Measurements from ENCODE around the gene NPAS3. TPM values are rescaled to one million over a fixed set of nuclear protein-coding genes. Genes with fewer than 3 reads are reported as not detected.

The NPAS3 gene
- total RNA-seq, 2 experiments from 2014 or later, result not detected

DNA sequence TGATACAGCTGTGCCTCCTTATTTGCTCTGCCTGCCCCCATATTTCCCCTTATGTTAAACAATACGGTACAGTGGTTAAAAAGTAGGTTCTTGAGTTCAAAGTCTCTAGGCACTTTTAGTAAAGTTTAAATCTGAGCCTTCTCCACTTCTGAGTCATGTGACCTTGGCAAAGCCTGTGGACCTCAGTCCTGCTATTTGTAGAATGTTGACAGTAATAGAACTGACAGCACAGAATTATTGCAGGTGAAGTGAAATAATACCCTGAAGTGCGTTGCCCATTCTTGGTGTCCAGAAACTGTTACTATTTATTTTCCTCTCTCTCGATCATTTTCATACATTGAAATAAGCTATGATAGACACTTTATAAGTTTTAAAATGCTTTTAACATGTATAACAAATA lies 512.5 kb downstream of the NPAS3 start:
- CTCF ChIA-PET, result no interaction called here
- Mint-ChIP-seq H3K4me3 (no peak overlapping the region), H3K36me3 (ENCODE audit: low read depth) (no peaks in the 10 kb centered on the region), H3K4me1 (ENCODE audit: low read depth) (no peaks in the 10 kb centered on the region), H3K27me3 (no peaks in the 10 kb centered on the region), H3K27ac (no peak overlapping the region), H3K9me3 (no peaks in the 10 kb centered on the region)
- no peak for ATAC-seq
- no peak for DNase-seq
- TF ChIP-seq CTCF (IDR thresholded peaks at IDR 0.05), result no peak
- POLR2A ChIA-PET, result no interaction called here
- intact Hi-C loops (cut with micrococcal nuclease), result no loop called here

DNA sequence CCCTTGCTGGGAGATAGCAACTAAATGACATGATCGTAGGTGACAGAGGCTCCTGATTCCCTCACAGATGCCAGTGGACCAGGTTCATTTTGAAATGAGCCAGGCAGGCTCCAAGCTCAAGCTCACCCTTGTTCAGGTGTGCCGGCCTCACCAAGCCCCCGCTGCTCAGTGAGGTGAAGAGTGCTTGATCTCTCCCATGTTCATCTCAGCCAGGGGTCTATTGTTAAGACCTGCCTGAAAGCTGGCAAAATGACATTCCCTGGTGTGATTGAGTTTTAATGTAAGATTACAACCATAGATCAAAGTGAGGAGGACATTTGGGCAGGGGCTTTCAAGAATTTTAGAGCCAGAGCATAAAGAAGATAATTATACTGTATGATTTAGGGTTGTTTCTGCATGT lies 514.3 kb downstream of the NPAS3 start:
- ChIA-PET CTCF (interaction anchor here (0.8 to 1.2 kb wide), 2 partner anchors 21 to 340 kb away, joined by 3 to 4 read pairs; no protein-coding TSS in a partner anchor), POLR2A (no interaction called here)
- no peaks in the 10 kb centered on the region for H3K27me3 Mint-ChIP-seq

GRCh38 chr14:33454022-33454595 lies 515.4 kb downstream of the NPAS3 start:
- no peak overlapping the region for H3K4me3 Mint-ChIP-seq
- CTCF ChIA-PET, result interaction anchor here (0.8 kb wide), 1 partner anchor 22 kb away, joined by 3 read pairs; no protein-coding TSS in a partner anchor
- no peak for TF ChIP-seq CTCF (IDR thresholded peaks at IDR 0.05)
- no peaks in the 10 kb centered on the region for H3K36me3 Mint-ChIP-seq (ENCODE audit: low read depth)
- no peaks in the 10 kb centered on the region for H3K9me3 Mint-ChIP-seq
- H3K27me3 Mint-ChIP-seq, result no peaks in the 10 kb centered on the region
- POLR2A ChIA-PET, result no interaction called here
- intact Hi-C loops (cut with micrococcal nuclease), result no loop called here
- no peaks in the 10 kb centered on the region for H3K4me1 Mint-ChIP-seq (ENCODE audit: low read depth)
- DNase-seq (no peak), ATAC-seq (no peak)
- H3K27ac Mint-ChIP-seq, result no peak overlapping the region

More for the DNA sequence above, 514.3 kb downstream of the NPAS3 start:
- Mint-ChIP-seq H3K9me3 (no peaks in the 10 kb centered on the region), H3K36me3 (ENCODE audit: low read depth) (no peaks in the 10 kb centered on the region), H3K4me3 (no peak overlapping the region), H3K27ac (no peak overlapping the region), H3K4me1 (ENCODE audit: low read depth) (no peaks in the 10 kb centered on the region)
- DNase-seq (no peak), ATAC-seq (no peak)
- intact Hi-C loops (cut with micrococcal nuclease), result no loop called here
- no peak for TF ChIP-seq CTCF (IDR thresholded peaks at IDR 0.05)

GRCh38 chr14:33454707-33455106 lies 516.0 kb downstream of the NPAS3 start:
- ChIA-PET POLR2A (no interaction called here), CTCF (no interaction called here)
- H3K36me3 Mint-ChIP-seq (ENCODE audit: low read depth), result no peaks in the 10 kb centered on the region
- no peaks in the 10 kb centered on the region for H3K27me3 Mint-ChIP-seq
- no peak for TF ChIP-seq CTCF (IDR thresholded peaks at IDR 0.05)
- ATAC-seq, result no peak
- no peak overlapping the region for H3K27ac Mint-ChIP-seq
- intact Hi-C loops (cut with micrococcal nuclease), result no loop called here
- H3K9me3 Mint-ChIP-seq, result no peaks in the 10 kb centered on the region
- no peak for DNase-seq
- H3K4me1 Mint-ChIP-seq (ENCODE audit: low read depth), result no peaks in the 10 kb centered on the region
- no peak overlapping the region for H3K4me3 Mint-ChIP-seq

GRCh38 chr14:33455654-33456345 lies 517.1 kb downstream of the NPAS3 start:
- no peak overlapping the region for H3K27ac Mint-ChIP-seq
- intact Hi-C loops (cut with micrococcal nuclease), result no loop called here
- no peaks in the 10 kb centered on the region for H3K27me3 Mint-ChIP-seq
- DNase-seq, result no peak
- ChIA-PET POLR2A (no interaction called here), CTCF (no interaction called here)
- H3K4me1 Mint-ChIP-seq (ENCODE audit: low read depth), result no peaks in the 10 kb centered on the region
- H3K9me3 Mint-ChIP-seq, result no peaks in the 10 kb centered on the region
- H3K4me3 Mint-ChIP-seq, result no peak overlapping the region
- H3K36me3 Mint-ChIP-seq (ENCODE audit: low read depth), result no peaks in the 10 kb centered on the region
- no peak for TF ChIP-seq CTCF (IDR thresholded peaks at IDR 0.05)
- no peak for ATAC-seq

Data from activated CD8-positive, alpha-beta T cell treated with anti-CD3 and anti-CD28 coated beads for 36 hours (primary cell).